Stimulated activated CD4-positive, alpha-beta T cell treated with anti-CD3 and anti-CD28 coated beads, Interleukin-4, amount 100 ng/mL, for 48 hours (primary cell): ENCODE data around the gene VAMP1.
"Not testable (repeated sequence)": the region's sequence is repeated elsewhere in the genome, so short reads cannot be mapped to it uniquely, and the experiment has no call there.

Experiments
- DNase-seq, 2 donors: peaks; one replicate each; pipeline ENCODE4 v3.0.0-alpha.2; 2020; ENCODE audit warnings: low read depth in 2 of 2

The VAMP1 gene

DNA sequence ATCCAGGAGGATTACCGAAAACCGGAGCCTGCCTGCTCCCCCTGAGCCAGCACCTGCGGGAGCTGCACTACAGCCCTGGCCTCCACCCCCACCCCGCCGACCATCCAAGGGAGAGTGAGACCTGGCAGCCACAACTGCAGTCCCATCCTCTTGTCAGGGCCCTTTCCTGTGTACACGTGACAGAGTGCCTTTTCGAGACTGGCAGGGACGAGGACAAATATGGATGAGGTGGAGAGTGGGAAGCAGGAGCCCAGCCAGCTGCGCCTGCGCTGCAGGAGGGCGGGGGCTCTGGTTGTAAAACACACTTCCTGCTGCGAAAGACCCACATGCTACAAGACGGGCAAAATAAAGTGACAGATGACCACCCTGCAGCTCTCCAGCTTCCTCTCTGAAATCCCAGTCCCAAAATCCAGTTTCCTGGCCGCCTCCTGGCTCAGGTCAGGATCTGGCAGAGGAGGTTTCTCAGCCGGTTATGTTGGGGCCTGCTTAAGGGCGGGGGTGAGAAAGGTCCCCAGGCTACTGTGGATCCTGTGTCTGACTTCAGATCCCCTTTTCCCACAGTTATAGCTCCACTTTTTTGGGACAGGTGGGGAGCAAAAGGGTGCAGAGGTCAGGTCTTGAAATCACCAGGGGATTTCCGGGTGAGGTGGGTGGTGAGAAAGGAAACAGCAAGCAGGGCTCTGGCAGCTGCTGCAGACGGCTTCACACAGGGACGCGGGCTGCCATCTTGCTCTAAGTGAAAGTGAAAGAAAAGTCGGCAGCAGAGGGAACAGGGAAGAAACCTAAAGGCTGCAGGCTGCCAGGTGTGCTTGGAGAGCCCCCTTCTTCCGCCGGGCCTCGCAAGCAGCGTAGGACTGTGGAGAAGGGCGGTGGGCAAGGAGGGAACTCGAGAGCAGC lies 18.9 kb downstream of the VAMP1 start, which contains the start of gene TAPBPL:
TSS of gene TAPBPL (plus strand) at position 695 of the 897 bp plus-strand sequence. CDS start 207 bp downstream, outside the sequence.
- peak in 1 of 2 donors; percentile 77 for DNase-seq

DNA sequence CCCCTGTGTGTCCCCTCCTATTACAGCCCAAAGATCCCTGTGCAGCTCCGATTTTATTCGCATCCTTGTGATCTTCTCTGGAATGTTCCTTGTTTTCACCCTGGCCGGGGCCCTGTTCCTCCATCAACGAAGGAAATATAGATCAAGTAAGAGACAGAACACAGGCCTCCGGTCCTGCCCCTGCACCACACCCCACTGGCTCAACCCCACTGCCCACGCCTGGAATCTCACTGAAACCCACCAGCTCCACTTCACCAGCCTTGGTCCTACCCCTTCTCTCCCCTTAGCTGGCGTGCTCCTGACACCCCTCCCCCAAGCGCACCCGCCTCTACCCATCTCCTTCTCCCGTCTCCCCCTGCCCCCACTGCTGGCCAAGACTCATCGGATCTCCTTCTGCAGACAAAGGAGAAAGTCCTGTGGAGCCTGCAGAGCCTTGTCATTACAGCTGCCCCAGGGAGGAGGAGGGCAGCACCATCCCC lies 19.6 kb downstream of the VAMP1 start:
- DNase-seq: no peak

DNA sequence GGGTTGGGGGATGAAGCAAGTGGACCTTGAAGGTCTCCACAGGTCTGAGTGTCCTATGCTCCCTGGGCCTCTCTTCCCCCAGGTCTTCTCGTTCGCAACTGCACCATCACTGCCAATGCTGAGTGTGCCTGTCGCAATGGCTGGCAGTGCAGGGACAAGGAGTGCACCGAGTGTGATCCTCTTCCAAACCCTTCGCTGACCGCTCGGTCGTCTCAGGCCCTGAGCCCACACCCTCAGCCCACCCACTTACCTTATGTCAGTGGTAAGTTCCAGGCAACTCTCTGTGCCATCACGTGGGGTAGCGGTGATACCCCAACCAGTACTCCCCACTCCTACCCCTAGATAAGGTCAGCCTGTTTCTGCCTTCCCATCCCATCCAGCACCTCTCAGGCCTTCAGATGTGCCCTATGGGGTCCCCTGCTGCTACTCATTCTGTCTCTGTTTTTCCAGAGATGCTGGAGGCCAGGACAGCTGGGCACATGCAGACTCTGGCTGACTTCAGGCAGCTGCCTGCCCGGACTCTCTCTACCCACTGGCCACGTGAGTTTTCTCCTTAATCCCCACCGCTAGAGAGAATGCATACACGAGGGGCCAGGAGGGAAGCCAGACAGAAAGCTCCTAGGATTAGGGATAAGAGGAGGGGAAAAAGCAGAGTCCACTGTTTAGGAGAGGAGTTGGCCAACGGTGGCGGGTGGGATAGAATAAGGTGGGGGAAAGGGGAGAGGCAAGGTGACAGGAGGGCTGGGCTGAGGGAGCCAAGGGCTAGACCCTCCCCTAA lies 20.2 kb downstream of the VAMP1 start:
- no peak for DNase-seq

DNA sequence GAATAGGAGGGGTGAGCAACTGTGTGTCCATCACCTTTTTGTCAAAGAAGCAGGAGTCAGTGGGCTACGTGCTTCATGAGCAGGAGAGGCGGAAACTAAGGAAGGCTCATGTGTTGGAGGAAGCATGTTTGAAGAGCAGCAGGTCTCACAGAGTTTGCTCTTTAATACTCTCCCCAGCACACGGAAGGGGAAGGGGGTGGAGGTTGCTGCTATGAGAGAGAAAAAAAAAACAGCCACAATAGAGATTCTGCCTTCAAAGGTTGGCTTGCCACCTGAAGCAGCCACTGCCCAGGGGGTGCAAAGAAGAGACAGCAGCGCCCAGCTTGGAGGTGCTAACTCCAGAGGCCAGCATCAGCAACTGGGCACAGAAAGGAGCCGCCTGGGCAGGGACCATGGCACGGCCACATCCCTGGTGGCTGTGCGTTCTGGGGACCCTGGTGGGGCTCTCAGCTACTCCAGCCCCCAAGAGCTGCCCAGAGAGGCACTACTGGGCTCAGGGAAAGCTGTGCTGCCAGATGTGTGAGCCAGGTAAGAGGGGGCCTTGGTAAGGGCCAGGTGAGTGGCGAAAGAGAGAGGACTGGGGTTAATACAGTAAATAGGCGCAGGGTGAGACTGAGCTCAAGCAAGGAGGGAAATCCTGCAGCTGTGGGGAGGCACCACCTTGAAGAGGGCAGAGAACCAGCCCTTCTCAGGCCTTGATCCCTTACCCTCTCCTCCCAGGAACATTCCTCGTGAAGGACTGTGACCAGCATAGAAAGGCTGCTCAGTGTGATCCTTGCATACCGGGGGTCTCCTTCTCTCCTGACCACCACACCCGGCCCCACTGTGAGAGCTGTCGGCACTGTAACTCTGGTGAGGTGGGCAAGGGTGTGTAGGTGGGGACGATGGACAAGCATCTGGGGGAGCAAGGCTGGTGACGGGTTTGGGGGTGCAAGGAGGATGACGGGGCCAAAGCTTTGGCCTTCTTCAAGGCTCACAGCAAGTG lies 25.5 kb downstream of the VAMP1 start, which contains the start of gene CD27:
TSS of gene CD27 (plus strand) at position 252 of the 985 bp plus-strand sequence. CDS start at position 393, 141 bp downstream.
- no peak for DNase-seq

DNA sequence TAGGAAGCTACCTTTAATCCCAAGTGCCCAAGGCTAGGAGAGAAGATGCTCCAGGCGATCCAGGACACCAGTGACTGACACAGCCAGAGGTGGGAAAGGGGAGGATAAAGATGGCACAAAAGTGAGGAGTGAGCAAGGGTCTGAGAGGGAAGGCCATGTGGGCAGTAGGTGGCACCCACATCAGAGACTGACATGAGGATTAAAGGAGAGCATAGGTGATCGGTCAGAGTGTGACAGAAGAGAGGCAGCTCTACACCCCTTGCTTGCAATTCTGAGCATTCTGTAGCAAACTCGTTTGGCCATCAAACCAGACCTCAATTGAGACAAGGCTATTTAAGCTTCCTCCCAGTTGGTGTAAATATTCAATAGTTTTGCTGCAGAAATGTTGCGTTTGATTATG lies 26.4 kb downstream of the VAMP1 start:
- no peak for DNase-seq

DNA sequence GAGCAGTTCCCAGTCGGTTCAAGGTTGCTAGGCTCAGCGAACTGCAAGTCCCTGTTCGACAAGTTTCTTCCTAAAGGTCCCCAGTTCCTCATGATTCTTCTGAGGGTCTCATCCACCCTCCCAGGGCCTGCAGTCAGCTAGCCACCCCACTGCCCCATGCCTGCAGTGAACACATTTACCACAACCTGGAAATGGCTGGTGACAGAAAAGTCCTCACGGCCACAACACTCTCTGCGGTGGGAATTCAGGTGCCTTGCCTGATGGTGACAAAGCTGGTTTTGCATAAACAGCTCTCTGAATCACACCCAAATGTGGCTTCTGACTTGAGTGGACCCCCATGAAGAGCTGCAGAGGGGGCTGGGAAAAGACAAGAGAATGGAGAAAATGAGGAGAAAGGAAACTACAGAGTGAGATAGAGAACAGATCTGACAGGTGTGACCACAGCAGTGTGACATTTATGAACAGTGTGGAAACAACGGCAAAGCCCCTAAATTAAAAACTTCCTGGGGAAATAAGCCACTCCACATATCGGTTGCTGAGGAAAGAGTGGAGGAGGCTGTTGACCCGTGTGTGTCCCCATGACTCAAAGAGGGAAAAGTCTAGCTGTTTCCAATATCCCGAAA lies 27.0 kb downstream of the VAMP1 start:
- DNase-seq: peak in 1 of 2 donors; percentile 55

DNA sequence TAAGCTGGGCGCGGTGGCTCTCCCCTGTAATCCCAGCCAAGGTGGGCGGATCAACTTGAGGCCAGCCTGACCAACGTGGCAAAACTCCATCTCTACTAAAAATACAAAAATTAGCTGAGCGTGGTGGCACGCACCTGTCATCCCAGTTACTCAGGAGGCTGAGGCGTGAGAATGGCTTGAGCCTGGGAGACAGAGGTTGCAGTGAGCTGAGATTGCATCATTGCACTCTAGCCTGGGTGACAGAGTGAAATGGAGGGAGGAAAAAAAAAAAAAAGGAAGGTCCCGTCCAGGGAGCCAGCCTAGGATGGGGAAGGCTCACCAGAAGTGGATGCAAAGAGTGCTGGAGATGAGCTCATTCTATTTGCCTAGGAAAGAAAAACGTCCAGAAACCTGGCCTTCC lies 27.6 kb downstream of the VAMP1 start:
- no peak for DNase-seq

DNA sequence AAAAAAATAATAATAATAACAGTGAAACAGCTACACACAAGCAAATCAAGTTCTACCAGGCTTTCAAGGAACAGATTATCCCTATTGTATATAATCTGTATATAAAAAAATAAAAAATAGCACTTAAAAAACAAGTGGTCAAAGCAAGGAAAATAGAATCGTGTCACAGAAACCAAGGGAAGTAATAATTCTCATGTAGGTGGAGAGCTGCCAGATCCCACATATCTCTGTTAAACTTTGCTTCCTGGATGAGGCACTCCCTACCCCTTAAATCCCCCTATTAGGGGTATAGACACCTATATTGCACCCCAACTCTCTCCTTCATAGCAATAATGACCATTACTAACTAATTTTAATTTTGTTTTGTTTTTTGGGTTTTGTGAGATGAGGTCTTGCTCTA lies 30.1 kb downstream of the VAMP1 start:
- DNase-seq: no peak

DNA sequence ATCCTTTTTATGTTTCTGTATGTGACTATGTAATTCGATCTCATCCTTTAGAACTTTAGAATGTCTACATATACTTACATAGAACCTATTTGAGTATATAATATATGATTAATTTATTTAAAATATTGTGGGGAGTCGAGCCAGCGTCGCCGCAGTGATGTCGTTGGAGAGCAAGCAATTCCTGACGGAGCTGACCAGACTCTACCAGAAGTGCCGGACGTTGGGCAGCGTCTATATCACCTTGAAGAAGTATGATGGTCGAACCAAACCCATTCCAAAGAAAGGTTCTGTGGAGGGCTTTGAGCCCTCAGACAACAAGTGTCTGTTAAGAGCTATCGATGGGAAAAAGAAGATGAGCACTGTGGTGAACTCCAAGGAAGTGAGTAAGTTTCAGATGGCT lies 32.1 kb downstream of the VAMP1 start:
- DNase-seq: no peak

DNA sequence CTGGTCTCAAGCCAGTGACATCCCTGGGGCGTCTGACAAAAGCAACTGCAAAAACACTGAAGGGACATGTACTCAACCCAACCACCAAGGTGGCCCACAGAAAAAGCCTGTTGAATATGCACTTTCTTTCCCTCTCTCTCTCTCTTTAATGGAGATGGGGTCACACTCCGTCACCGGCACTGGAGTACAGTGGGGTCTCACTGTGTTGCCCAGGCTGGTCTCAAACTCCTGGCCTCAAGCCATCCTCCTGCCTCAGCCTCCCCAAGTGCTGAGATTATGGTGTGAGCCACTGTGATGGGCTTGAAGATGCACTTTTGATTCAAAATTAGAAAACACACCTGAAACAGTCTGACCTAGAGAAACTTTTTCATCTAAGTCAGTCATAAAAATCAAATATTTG lies 32.9 kb downstream of the VAMP1 start:
- DNase-seq: no peak

DNA sequence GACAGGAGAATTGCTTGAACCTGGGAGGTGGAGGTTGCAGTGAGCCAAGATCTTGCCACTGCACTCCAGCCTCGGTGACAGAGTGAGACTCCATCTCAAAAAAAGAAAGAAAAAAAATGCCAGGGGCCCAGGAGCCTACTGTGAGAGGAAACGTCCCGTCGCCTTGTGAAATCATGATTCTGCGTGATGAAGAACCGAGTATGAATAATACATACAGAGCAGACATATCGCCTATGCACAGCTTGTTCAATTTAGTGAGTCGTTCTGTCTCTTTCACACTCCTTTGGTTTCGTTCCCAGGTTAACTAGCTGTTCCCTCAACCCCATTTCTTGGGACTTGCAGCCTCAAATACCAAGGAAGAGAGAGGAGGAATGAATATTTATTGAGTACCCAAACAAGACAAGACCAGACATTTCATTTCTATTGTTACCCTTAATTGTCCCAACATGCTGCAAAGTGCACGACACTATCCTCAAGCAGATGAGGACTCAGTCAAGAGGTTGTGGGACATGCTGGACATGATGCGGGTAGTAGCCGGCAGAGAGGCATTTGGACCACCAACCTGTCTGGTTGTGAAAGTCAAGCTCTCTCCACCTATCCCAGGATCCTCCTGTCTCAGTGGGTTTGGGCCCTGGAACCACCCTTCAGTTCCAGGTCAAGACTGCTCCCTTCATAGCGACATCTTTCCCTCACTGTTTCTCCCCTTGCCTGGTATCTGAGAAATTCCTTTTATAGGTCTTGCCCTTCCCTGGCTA lies 34.3 kb downstream of the VAMP1 start:
- DNase-seq: no peak

DNA sequence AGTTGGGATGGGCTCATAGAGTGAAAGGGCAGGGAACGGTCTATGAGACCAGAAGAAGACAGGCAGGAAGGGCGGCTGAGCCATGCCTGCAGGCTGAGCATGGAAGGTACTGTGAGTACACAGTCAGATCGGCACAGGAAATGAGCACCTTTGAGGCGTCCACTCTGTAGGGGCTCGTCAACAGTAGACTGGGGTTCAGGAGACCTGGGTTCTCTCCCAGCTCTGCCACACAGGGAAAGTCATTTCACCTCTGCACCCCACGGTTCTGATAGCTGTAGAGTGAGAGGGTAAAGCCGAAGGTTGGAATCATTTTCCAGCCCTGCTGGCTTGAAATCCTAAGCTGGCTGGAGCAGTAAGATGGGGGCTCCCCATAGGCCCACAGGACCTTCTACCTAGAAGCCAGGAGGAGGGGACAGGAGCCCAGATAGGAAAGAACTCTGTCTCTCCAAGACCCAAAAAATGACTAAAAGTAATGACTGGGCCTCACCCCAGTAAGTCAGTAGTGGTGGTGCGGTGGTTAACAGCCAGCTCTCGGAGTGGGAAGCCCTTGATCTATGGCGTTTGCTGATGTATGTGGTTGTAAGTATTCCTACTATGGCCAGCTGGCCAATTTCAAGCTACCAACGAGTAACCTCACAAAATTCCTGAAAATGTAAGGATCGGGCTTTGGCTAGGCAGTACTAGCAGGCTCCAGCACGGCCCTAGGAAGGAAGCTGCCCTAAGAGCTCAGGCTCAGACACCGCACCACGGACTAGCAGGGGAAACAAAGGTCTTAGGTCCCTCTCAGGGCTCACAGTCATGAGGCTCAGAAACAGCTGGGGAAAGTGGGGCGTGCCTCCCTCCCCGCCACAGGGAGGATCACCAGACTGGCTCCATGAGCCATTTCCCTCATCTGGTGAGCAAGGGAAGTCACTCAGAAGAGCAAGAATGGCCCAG lies 36.0 kb downstream of the VAMP1 start:
- no peak for DNase-seq

DNA sequence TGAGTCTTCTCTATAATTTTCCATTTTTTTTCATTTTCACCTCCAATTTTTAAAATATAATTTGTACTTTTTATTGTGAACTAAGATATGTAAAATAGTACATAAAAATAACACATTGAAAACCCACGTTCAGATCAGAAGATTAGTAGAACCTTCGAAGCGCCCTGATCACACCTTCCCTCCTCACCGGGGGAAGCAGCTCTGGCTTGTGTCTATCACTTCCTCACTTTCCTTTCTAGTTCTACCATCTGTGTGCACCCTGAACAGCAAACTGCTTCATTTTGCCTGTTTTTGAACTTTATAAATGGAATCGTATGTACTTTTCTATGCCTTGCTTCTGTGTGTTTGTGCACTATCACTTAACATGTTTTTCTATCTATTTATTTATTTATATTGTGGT lies 37.5 kb downstream of the VAMP1 start:
- no peak for DNase-seq

DNA sequence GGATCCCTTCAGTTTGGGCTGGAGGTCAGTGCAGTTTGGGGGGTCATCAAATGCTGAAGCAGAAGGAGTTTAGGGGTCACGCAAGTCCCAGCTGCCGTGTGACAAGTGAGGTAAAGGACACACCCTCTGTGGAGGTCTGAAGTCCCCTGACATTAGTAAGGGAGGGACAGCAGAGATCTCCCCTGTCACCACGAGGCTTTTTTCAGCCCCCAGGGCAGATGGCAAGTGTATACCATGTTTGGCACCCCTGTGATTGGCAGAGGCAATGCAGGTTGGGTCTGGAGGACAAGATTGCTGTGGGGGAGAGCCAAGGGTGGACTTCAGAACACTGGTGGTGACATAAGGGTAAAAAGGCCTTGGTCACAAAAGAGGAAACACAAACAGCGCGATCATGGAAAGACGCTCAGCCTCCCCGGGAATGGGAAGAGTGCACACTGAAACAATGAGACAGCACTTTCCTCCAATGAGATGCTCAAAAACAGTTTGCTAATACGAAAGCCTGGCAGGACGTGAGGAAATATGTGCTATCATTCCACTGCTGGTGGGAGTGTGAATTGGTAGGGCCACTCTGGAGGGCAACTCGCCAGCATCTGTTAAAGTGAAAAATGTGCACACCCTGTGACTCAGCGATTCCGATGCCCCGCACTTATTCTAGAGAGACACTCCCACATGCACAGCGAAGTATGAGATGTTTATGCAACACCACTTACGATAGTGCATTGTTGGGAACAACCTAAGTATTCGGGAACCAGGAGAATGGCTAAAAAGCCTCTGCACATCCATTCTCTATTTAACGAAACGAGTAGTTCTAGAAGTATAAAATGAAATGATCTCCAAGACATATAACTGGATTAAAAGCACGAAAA lies 40.1 kb downstream of the VAMP1 start:
- no peak for DNase-seq

DNA sequence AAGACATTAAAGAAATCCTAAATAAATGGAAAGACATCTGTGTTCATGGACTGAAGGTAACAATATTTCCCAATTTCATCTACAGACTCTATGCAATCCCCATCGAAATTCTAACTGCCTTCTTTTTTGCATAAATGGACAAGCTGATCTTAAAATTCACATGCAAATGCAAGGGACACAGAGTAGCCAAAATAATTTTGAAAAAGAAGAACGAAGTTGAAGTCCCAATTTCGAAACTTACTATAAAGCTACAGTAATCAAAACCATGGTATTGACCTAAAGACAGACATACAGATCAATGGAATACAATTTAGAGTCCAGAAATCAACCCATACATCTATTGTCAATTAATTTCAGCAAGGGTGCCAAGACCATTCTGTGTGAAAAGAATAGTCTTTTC lies 42.2 kb downstream of the VAMP1 start:
- no peak for DNase-seq

DNA sequence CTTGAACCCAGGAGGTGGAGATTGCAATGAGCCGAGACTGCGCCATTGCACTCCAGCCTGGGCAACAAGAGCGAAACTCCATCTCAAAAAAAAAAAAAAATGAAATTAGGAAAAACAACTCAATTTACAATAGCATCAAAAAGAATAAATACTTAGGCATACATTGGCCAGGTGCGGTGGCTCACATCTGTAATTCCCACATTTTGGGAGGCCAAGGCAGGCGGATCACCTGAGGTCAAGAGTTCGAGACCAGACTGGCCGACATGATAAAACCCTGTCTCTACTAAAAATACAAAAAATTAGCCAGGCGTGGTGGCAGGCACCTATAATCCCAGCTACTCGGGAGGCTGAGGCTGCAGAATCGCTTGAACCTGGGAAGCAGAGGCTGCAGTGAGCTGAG lies 42.7 kb downstream of the VAMP1 start:
- not testable (repeated sequence) for DNase-seq

DNA sequence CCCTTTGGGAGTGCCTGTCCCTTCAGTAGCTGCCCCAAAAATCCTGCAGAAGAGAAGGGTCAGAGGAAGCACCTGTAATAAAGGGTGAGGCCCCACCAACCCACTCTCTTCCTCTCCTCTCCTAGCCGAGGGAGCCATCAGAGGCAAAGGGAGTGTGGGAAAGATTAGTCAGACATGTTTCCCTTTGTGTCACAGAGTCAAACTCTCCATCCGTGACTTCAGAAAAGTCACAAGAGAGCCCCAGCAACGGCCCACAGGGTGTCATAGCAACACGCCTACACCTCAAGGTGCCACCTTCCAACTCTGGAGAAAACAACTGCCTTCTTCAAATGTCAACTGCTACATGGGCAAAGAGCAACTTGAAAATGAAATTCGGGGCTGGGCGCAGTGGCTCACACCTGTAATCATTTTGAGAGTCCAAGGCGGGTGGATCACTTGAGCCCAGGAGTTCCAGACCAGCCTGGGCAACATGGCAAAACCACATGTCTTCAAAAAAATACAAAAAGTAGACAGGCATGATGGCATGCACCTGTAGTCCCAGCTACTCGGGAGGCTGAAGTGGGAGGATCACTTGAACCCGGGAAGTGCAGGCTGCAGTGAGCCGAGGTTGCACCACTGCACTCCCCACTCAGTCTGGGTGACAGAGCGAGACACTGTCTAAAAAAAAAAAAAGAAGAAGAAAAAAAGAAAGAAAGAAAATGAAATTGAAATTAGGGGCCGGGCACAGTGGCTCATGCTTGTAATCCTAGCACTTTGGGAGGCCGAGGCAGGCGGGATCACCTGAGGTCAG lies 43.4 kb downstream of the VAMP1 start:
- DNase-seq: peak; percentile 87 to 91
